GM19397 (cell line): ENCODE results near the gene PODXL.

Experiments used
- ATAC-seq: cut with Tn5 transposase; IDR thresholded peaks from one replicate; pipeline ENCODE4 v1.9.1; 2021; ENCODE audit warnings: mild to moderate bottlenecking, moderate library complexity; ENCODE audit not compliant: unreplicated experiment

PODXL gene

DNA sequence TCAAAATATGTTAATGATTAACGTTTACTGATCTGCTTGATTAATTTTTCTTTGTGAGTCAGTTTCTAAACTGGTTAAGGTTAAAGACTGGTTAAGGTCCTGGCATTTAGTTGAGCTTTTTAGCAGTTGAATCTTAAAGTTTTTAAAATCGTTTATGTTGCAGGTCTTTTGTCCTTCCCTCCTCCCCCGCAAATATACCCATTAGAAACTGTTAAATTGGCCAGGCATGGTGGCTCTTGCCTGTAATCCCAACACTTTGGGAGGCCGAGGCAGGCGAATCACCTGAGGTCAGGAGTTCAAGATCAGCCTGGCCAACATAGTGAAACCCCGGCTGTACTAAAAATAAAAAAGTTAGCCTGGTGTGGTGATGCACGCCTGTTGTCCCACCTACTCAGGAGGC lies 100.9 kb downstream of the PODXL start:
- no peak for ATAC-seq

DNA sequence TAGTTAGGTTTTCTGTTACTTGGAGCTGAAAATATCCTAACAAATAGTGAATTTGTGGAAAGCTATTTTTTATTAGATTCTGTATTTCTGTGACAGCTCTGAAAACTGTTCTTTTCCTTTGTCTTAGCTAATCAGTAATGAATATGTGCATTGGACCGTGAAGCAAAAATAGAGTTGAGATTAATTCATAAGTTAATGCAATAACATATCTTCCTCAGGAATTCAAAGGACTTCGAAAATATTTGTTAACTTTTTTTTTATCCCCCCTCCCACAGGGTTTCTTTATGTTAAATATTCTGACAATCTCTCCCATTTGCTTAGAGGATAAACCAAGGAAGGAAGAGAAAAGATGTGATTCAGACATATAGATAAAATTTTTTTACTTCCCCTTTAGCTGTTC lies 101.4 kb downstream of the PODXL start:
- no peak for ATAC-seq

DNA sequence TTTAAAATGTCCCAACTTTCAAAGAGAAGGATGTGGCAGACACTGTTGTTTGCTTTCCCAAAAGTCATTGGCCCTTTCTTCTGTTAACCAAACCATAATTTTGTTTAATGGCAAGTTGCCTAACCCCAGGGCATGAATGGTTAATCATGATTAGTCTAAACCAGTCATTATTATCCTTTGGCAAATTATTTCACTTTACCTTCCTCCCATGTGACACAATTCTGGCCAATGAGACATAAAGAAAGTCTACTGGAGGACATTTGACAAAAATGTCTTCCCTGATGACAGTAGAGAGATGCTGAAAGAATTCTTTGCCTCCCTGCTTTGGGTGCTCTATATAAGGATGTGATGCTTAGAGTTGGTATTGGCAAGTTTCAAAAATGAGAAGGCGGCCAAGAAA lies 101.9 kb downstream of the PODXL start:
- no peak for ATAC-seq
